Measurements from ENCODE around the gene C11orf86.

DNA sequence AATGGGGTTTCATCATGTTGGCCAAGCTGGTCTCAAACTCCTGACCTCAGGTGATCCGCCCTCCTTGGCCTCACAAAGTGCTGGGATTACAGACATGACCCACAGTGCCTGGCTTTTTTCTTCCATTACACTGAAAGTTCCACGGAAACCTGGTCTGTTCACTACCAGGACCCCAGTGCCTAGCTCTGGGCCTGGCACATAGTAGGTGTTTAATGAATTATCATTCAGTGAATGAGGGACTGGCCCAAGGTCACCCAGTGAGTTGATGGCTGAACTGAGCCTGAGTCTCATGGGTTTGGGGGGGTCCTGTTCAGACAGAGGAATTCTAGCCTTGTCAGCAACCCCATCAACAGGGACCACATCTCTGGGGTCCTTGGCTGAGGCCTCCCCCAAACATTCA is 3.1 kb downstream of the C11orf86 start:
- TF ChIP-seq CTCF (IDR thresholded peaks at IDR 0.05) (no peak), POLR2A (IDR thresholded peaks at IDR 0.05) (no peak)

Data from testis (tissue), 2 donors.